Head of caudate nucleus (tissue), 42 donors: Measurements from ENCODE around the gene CPVL.

Experiments
- DNase-seq, 42 donors: peaks; one replicate each; pipeline versions ENCODE4 v3.0.0 to v3.0.0-alpha.2; 2020 to 2021; ENCODE audit warnings: mixed read lengths in 7 of 42
- intact Hi-C: fragments of 100-400 bp; cut with DNase I; formaldehyde crosslinking; loops from one replicate; pipeline ENCODE4 v1.15.0; 2022

CPVL gene

GRCh38 chr7:29032146-29032545 is 114.2 kb downstream of the CPVL start:
- intact Hi-C loops: no loop called here

DNA sequence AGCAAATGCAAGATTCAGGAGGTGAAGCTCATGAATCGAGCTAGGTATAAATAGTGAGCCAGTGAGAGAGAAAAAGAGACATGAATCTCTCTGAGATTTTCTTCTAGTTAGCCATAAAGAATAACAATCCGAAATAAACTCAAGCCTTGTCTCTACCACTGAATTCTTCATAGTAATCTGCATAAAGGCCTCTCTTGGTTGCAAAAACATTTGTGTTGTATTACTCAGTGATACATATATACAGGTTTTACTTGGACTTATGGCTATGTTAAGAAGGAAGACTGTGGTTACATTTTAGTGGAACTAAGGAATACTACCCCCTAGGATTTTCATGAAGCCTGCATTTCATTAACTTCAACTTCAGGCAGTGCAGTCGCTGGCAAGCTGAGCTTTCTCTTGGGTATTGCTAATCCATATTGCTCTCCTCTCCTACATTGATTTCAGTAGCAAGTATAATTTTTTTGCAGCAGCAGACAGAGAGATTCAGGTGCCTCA is 115.5 kb downstream of the CPVL start:
- intact Hi-C loops: no loop called here

More at GRCh38 chr7:29032146-29032545, 114.2 kb downstream of the CPVL start:
- no peak for DNase-seq

DNA sequence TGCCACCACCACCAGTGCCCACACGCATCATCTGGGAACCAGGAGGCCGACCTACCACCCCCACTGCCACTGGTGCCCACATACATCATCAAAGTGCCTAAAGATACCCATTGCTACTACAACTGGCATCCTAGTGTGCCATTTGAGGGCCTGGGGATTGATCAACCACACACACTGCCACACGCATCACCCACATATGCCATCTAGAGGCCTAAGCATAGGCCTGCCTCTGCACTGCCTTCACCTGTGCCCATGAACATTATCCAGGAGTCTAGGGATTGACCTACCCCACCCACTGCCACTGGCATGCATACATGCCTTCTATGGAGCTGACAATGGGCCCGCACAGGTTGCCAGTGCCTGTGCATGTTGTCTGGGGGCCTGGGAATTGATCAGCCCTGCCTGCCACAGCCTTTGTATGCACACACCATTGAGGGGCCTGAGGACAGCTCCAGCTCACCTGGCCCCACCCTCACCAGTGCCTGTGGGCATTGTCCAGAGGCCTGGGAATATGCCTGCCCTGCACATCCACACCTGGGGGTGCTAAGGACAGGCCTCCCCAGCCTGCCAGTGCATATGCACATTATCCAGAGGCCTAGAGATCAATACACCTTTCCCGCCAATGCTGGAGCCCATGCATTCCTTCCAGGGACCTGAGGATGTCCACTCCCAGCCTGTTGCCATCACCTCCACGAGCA is 123.9 kb downstream of the CPVL start:
- intact Hi-C loops: no loop called here

More for the DNA sequence above, 115.5 kb downstream of the CPVL start:
- DNase-seq: no peak

GRCh38 chr7:29019896-29020295 is 126.4 kb downstream of the CPVL start:
- intact Hi-C loops: no loop called here
- peak in 1 of 42 donors; percentile 11 for DNase-seq

More for the DNA sequence above, 123.9 kb downstream of the CPVL start:
- no peak for DNase-seq

GRCh38 chr7:29019387-29019786 is 127.0 kb downstream of the CPVL start:
- intact Hi-C loops: no loop called here

GRCh38 chr7:29017713-29018112 is 128.6 kb downstream of the CPVL start:
- intact Hi-C loops: no loop called here
- no peak for DNase-seq

More at GRCh38 chr7:29019387-29019786, 127.0 kb downstream of the CPVL start:
- no peak for DNase-seq

DNA sequence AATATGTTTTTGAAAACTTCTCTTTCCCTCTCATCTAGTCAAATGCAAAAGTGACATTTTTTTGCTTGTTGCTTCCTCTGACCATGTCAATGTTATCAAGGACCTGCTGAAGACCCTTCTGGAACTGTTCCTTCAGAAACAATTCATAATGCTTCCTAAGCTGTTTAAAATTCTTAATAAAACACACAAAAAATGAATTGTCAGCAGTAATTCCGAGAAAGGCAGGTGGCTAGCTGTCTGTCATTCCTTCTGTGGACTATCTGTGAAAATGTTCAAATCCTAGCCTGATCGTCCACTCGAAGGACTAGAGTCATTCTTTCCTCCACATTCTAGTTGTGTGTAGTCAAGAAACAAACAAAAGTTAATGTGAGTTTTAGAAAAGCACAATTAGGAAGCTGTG is 131.6 kb downstream of the CPVL start:
- intact Hi-C loops: no loop called here
- DNase-seq: no peak

DNA sequence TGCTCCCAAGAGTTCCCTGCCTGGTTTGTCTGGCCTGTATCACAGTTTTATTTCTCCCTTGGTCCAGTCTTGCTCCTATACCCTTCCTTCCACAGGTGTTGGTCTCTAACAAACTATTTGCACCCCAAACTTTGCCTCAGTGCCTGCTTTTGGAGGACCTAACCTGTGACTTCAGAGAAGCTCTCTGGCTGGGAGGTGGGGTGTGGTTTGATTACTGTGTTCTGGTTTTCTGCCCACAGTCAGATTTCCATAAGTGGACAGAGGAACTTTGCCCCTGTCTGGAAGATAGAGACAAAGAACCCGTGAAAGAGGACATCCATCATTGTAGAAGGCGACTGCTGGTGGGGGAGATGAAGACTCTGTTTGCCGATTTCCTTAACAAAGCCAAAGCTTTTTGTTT is 132.4 kb downstream of the CPVL start:
- no peak for DNase-seq
- intact Hi-C loops: no loop called here

DNA sequence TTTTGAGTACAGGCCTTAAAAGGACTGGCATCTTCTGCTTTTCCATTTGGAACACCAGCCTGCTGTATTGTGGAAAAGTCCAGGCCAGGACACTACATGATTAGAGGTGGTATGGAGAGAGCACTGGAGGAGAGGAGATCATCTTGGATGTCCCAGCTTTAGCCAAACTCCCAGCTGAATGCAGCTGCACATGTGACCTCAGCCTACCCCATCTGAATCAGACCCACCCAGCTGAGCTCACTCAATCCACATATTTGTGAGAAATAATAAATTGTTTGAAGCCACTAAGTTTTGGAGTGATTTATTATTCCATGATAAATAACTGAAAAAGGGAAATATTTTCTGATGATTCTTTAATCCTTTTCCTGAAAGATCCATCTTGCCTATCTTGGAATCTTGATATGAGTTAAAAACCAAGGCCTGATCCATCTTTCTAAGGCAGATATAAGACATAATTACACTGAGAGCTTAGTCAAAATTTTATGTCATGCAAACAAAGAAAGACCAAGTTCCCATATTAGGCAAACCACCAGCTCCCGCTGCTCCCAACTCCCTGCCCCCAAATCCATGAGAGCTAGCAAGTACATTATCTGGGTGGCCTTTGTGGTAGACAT is 133.1 kb downstream of the CPVL start:
- intact Hi-C loops: no loop called here
- no peak for DNase-seq

- DNase-seq: no peak
- intact Hi-C loops: no loop called here
These were observed 136.4 kb downstream of the CPVL start for GRCh38 chr7:29009947-29010346.

DNA sequence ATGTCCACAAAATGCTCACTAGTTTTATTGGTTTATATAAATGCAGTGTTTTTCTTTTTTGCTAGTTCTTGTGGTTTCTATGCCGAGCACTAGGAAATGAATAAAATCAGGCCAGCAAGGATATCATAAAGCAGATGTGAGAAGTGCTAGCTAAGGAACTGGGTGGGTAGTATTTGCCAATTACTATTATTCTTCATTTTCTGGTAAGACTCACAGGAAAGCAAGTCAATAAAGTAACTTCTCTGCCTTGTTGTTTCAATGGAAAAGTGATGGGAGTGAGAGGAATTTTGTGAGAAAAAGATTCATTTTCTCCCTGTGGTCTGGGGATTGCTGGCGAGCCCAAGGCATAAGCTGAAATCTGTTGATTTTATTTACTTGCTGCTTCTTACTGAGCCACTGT is 137.7 kb downstream of the CPVL start:
- intact Hi-C loops: no loop called here
- DNase-seq: no peak

DNA sequence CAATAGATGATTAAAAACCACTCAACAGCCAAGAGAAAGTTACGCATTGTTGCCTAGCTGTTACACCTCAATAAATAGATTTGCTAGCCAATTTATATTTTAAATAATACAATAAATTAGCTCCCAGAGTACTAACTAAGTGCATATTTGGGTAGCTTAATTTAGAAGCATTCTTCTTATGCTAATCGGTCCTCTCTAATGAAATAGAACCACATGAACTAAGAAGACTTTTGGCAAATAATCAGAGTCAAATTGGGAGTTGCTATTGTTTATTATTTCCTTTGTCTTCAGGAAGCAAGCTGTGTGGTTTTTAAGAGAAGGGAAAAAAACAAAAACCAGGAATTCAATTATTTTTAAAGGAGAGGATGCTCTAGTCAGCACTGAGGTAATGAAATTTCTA is 139.2 kb downstream of the CPVL start:
- DNase-seq: no peak
- intact Hi-C loops: no loop called here

- DNase-seq: no peak
- intact Hi-C loops: no loop called here
These were observed 140.5 kb downstream of the CPVL start for GRCh38 chr7:29005829-29006228.

GRCh38 chr7:29005406-29005805 is 140.9 kb downstream of the CPVL start:
- DNase-seq: no peak
- intact Hi-C loops: no loop called here

DNA sequence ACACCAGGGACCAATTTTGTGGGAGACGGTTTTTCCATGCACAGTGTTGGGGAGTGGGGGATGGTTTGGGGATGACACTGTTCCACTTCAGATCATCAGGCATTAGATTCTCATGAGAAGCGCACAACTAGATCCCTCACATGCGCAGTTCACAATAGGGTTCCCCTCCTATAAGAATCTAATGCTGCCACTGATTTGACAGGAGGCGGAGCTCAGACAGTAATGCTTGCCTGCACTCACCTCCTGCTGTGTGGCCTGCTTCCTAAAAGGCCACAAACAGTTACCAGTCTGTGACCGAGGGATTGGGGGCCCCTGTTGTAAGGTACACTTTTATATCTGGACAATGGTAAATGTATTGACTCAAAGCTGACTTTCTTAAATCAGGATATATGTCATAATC is 142.6 kb downstream of the CPVL start:
- no peak for DNase-seq
- intact Hi-C loops: no loop called here

DNA sequence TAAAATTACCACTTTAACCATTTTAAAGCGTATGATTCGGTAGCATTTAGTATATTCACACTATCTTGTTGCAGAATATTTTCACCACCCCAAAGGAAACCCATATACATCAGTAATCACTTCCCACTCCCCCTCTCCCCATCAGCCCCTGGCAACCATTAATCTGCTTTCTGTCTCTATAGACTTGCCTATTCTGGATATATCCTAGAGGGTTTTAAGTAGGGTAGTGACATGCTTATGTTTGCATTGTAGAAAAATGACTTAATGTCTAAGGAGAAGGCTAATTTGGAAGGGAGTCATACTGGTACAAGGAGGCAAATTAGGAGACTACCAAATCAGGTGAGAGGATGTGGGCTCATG is 145.6 kb downstream of the CPVL start:
- DNase-seq: no peak
- intact Hi-C loops: no loop called here

DNA sequence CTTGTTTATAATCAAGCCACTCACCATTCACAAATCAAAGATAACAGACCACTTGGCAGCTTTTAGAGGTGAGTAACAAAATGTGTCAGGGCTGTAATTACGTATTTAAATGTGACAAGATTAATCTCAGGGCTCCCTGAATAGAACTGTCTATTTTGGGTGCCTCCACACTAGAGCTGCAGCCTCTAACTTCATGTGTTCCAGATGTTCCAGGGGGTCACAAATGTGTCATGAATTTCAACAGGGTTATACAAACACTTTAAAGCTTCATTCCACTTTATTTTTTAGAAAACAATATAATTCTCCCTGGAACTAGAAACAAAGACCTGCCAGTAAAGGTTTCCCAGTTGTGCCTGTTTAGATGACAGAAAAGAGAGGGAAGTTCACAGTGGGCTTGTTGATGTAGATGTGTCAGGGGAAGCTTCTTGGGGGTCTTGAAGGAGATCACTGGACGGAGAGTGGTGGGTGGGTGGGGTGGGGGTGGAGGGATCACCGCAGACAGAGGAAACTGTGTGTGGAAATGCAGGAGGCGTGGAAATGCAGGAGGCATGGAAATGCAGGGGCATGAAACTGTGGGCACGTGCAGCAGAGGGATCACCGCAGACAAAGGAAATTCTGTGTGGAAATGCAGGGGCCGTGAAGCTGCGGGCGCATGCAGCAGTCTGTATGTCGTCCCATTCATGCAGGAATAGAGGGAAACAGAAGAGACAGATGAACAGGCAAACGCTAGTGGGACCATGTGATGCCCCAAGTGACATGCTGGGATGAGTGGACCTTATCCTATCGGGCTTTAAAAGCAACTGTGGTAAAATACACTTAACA is 146.2 kb downstream of the CPVL start:
- peak in 1 of 42 donors; percentile 16 for DNase-seq
- intact Hi-C loops: no loop called here

DNA sequence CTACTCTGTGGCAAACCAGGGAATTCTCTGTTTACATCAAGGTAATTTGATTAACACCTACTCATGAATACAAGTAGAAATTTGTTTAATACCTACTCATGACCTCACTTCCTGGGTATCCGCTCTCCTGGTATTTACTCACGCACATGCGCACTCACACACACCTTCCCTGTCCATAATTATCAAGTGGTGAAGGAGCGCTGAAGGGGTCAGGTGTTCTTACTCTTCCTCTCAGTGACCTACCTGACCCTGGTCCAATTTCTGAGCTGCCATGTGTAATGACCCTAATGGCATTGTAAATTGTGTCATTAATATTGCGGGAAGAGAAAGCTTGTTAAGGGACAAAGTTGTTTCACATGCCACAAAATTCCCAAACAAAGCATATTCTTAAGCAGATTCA is 146.9 kb downstream of the CPVL start:
- DNase-seq: no peak
- intact Hi-C loops: no loop called here

- DNase-seq: no peak
- intact Hi-C loops: no loop called here
These were observed 148.2 kb downstream of the CPVL start for GRCh38 chr7:28998105-28998504.

GRCh38 chr7:28996836-28997235 is 149.5 kb downstream of the CPVL start:
- no peak for DNase-seq
- intact Hi-C loops: no loop called here
